Measurements from ENCODE around the gene HAUS8. TPM values are rescaled to one million over a fixed set of nuclear protein-coding genes. Genes with fewer than 3 reads are reported as not detected.

Gene HAUS8
- polyA plus RNA-seq, 1 donor from 2014 or later, result 3.6 TPM

DNA sequence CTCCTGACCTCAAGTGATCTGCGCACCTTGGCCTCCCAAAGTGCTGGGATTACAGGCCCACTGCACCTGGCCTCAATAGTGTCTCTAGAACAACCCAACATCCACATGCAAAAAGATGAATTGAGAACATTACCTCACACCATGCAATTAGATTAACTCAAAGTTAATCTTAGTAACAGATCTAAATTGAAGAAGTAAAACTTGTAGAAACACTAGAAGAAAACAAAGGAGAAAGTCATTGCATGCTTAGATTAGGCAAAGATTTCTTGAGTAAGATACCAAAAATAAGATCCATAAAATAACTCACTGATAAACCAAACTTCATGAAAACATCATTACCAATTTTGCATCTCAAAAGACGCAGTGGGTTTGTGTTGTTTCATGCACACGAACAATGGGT is 51.4 kb downstream of the HAUS8 start:
- Histone ChIP-seq H3K79me2 (replicated peaks; ENCODE audit: insufficient read depth, low read length) (no peaks in the 10 kb centered on the region), H4K20me1 (ENCODE audit: insufficient read depth) (no peaks in the 10 kb centered on the region), H3K4me2 (ENCODE audit: low read length) (no peak overlapping the region), H3K9ac (ENCODE audit: low read length) (no peak overlapping the region), H3F3A (ENCODE audit: insufficient read depth, low read length, poor library complexity, severe bottlenecking) (no peaks in the 10 kb centered on the region), H3K9me3 (ENCODE audit: low read length) (peaks cover 11% of the 10 kb centered on the region), H2AFZ (ENCODE audit: low read depth, low read length) (no peak overlapping the region), H3K36me3 (ENCODE audit: insufficient read depth, low read length) (no peaks in the 10 kb centered on the region), H3K27me3 (ENCODE audit: insufficient read depth, low read depth, low read length) (peaks cover 16% of the 10 kb centered on the region), H3K4me3 (ENCODE audit: low read length) (no peak overlapping the region), H3K9me2 (ENCODE audit: insufficient read depth, low read length) (no peaks in the 10 kb centered on the region), H3K27ac (ENCODE audit: low read length) (no peak overlapping the region)
- TF ChIP-seq POLR2AphosphoS5 (IDR thresholded peaks at IDR 0.05) (no peak), EP300 (conservative IDR thresholded peaks at IDR 0.05; ENCODE audit: poor library complexity, severe bottlenecking) (no peak), CTCF (IDR thresholded peaks at IDR 0.05; ENCODE audit: poor library complexity, severe bottlenecking) (no peak), SMC3 (conservative IDR thresholded peaks at IDR 0.05; ENCODE audit: poor library complexity) (no peak), EZH2 (IDR thresholded peaks at IDR 0.05; ENCODE audit: borderline replicate concordance, insufficient read depth, low read length, poor library complexity, severe bottlenecking) (no peak), RAD21 (conservative IDR thresholded peaks at IDR 0.05) (no peak), MXI1 (conservative IDR thresholded peaks at IDR 0.05; ENCODE audit: poor library complexity, severe bottlenecking) (no peak), TAF1 (IDR thresholded peaks at IDR 0.05; ENCODE audit: low read depth) (no peak)
- TF ChIP-seq, protein P1, sequence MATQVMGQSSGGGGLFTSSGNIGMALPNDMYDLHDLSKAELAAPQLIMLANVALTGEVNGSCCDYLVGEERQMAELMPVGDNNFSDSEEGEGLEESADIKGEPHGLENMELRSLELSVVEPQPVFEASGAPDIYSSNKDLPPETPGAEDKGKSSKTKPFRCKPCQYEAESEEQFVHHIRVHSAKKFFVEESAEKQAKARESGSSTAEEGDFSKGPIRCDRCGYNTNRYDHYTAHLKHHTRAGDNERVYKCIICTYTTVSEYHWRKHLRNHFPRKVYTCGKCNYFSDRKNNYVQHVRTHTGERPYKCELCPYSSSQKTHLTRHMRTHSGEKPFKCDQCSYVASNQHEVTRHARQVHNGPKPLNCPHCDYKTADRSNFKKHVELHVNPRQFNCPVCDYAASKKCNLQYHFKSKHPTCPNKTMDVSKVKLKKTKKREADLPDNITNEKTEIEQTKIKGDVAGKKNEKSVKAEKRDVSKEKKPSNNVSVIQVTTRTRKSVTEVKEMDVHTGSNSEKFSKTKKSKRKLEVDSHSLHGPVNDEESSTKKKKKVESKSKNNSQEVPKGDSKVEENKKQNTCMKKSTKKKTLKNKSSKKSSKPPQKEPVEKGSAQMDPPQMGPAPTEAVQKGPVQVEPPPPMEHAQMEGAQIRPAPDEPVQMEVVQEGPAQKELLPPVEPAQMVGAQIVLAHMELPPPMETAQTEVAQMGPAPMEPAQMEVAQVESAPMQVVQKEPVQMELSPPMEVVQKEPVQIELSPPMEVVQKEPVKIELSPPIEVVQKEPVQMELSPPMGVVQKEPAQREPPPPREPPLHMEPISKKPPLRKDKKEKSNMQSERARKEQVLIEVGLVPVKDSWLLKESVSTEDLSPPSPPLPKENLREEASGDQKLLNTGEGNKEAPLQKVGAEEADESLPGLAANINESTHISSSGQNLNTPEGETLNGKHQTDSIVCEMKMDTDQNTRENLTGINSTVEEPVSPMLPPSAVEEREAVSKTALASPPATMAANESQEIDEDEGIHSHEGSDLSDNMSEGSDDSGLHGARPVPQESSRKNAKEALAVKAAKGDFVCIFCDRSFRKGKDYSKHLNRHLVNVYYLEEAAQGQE (IDR thresholded peaks at IDR 0.05; ENCODE audit: borderline replicate concordance), result no peak

- H3K4me2 ChIP-seq (ENCODE audit: low read length), result no peak overlapping the region
- H4K20me1 ChIP-seq (ENCODE audit: insufficient read depth), result no peaks in the 10 kb centered on the region
- no peaks in the 10 kb centered on the region for H3K9me2 ChIP-seq (ENCODE audit: insufficient read depth, low read length)
- no peak overlapping the region for H3K9ac ChIP-seq (ENCODE audit: low read length)
- H3K9me3 ChIP-seq (ENCODE audit: low read length), result peaks cover 11% of the 10 kb centered on the region
- no peak for TF ChIP-seq EP300 (conservative IDR thresholded peaks at IDR 0.05; ENCODE audit: poor library complexity, severe bottlenecking)
- no peak for TF ChIP-seq MXI1 (conservative IDR thresholded peaks at IDR 0.05; ENCODE audit: poor library complexity, severe bottlenecking)
- no peak for TF ChIP-seq SMC3 (conservative IDR thresholded peaks at IDR 0.05; ENCODE audit: poor library complexity)
- TF ChIP-seq, protein P1 (IDR thresholded peaks at IDR 0.05; ENCODE audit: borderline replicate concordance), result no peak
- TF ChIP-seq RAD21 (conservative IDR thresholded peaks at IDR 0.05), result no peak
- no peak for TF ChIP-seq POLR2AphosphoS5 (IDR thresholded peaks at IDR 0.05)
- no peak for TF ChIP-seq EZH2 (IDR thresholded peaks at IDR 0.05; ENCODE audit: borderline replicate concordance, insufficient read depth, low read length, poor library complexity, severe bottlenecking)
- TF ChIP-seq TAF1 (IDR thresholded peaks at IDR 0.05; ENCODE audit: low read depth), result no peak
- no peak for TF ChIP-seq CTCF (IDR thresholded peaks at IDR 0.05; ENCODE audit: poor library complexity, severe bottlenecking)
- no peaks in the 10 kb centered on the region for H3K36me3 ChIP-seq (ENCODE audit: insufficient read depth, low read length)
- no peaks in the 10 kb centered on the region for H3K79me2 ChIP-seq (replicated peaks; ENCODE audit: insufficient read depth, low read length)
- no peak overlapping the region for H3K27ac ChIP-seq (ENCODE audit: low read length)
- no peaks in the 10 kb centered on the region for H3F3A ChIP-seq (ENCODE audit: insufficient read depth, low read length, poor library complexity, severe bottlenecking)
- H3K4me3 ChIP-seq (ENCODE audit: low read length), result no peak overlapping the region
- H3K27me3 ChIP-seq (ENCODE audit: insufficient read depth, low read depth, low read length), result peaks cover 16% of the 10 kb centered on the region
- no peak overlapping the region for H2AFZ ChIP-seq (ENCODE audit: low read depth, low read length)
These were observed 52.5 kb downstream of the HAUS8 start for GRCh38 chr19:17022738-17023137.

All from neural cell (in vitro differentiated cells).